ENCODE measurements around the gene FOXA3. TPM values are rescaled to one million over a fixed set of nuclear protein-coding genes. Genes with fewer than 3 reads are reported as not detected.

The FOXA3 gene
- total RNA-seq, 2 experiments from 2014 or later = not detected

DNA sequence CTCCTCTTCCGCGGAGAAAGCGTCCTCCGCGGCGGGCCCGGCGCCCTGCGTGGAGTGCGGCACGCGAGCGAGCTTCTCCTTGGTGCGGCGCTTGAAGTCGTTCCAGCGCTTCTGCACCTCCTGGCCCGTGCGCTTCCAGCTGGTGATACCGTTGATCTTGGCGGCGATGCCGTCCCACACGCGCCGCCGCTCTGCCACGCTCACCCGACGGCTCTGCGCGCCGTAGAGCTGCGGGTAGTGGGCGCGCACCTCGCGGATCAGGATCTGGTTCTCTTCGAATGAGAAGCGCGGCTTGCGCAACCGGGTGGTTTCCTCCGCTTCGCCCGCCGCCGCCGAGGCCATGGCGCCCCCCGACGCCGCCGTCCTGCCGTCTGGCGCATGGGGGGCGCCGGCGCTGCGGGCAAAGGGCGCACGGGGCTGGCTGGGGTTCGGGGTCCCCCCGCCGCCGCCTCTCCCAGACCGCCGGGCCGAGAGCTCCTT lies 37.3 kb downstream of the FOXA3 start:
- Histone ChIP-seq H3K4me1 (ENCODE audit: insufficient read depth, low read length) (peaks cover 26% of the 10 kb centered on the region), H3K36me3 (ENCODE audit: insufficient read depth, low read length) (peaks cover 10% of the 10 kb centered on the region), H3K27me3 (ENCODE audit: control insufficient read depth in 1 of 2, insufficient read depth in 2 of 2, low read length in 2 of 2) (no peaks in the 10 kb centered on the region), H3K27ac (ENCODE audit: low read depth in 1 of 2, low read length in 2 of 2) (no peak overlapping the region), H3K9me3 (ENCODE audit: control insufficient read depth in 1 of 2, insufficient read depth in 1 of 2, low read length in 2 of 2) (no peaks in the 10 kb centered on the region), H3K4me3 (ENCODE audit: low read length) (peak overlapping the region; percentile 64)
- Mint-ChIP-seq H3K36me3 (ENCODE audit: low read depth) (peaks cover 40% of the 10 kb centered on the region), H3K27me3 (no peaks in the 10 kb centered on the region), H3K4me3 (peak overlapping the region; percentile 56), H3K9me3 (no peaks in the 10 kb centered on the region), H3K4me1 (ENCODE audit: low read depth) (peaks cover 28% of the 10 kb centered on the region), H3K27ac (peak overlapping the region; percentile 89)
- CTCF ChIA-PET = interaction anchor here (0.6 kb wide), 1 partner anchor 10 kb away, joined by 3 read pairs; no protein-coding TSS in a partner anchor
- intact Hi-C loops (cut with DNase I, micrococcal nuclease) = loop anchor here in 1 of 2 experiments (1.0 to 10.0 kb wide), 4 partner anchors 12 to 717 kb away; partner anchors contain the start of genes CCDC61, FOXA3 and SYMPK
- TF ChIP-seq, protein P1, sequence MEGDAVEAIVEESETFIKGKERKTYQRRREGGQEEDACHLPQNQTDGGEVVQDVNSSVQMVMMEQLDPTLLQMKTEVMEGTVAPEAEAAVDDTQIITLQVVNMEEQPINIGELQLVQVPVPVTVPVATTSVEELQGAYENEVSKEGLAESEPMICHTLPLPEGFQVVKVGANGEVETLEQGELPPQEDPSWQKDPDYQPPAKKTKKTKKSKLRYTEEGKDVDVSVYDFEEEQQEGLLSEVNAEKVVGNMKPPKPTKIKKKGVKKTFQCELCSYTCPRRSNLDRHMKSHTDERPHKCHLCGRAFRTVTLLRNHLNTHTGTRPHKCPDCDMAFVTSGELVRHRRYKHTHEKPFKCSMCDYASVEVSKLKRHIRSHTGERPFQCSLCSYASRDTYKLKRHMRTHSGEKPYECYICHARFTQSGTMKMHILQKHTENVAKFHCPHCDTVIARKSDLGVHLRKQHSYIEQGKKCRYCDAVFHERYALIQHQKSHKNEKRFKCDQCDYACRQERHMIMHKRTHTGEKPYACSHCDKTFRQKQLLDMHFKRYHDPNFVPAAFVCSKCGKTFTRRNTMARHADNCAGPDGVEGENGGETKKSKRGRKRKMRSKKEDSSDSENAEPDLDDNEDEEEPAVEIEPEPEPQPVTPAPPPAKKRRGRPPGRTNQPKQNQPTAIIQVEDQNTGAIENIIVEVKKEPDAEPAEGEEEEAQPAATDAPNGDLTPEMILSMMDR (IDR thresholded peaks at IDR 0.05) = no peak
- DNase-seq (peak in 5 of 14 experiments; percentile 16 to 75 (median 29)), ATAC-seq (ENCODE audit: poor library complexity) (no peak)
- POLR2A ChIA-PET = interaction anchor here (2.1 to 3.6 kb wide), 2 partner anchors 16 to 38 kb away, joined by 21 to 44 read pairs; partner anchors contain the start of genes FOXA3, IRF2BP1 and SYMPK

DNA sequence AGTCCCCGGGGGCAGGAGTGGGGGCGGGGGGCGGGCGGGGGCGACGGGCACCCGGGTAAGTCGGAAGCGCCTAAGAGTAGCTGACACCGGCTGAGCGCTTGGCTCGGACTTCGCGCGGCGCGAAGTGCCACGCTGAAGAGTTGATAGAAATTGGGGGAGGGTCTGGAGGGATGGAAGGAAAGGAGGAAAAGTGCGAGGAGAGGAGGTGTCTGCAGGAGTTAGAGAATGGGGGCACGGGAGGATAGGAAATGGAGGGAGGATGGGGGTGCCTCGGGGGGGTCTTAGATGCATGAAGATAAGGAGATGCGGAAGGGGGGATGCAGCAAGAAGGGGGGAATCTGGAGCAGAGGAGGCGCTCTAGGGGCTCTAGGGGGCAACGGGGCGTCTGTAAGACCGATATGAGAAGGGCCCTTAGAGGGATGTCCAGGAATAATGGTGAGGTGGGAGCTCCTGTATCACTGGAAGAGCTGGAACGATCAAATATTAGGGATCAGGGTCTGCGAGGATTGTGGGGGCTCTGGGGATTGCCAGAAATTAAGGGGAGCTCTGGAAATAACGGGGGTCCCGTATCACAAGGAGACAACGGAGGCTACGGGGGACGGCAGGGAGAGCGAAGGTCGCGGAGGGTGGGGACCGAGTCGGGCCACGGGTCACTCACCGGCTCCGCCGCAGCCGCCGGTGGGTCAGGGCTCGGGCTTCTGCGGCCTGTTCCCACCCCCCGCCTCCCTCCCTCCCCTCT lies 38.0 kb downstream of the FOXA3 start, which contains the start of gene MYPOP:
TSS of gene MYPOP (minus strand) at position 702 of the 739 bp plus-strand sequence. CDS start 840 bp downstream, outside the sequence.
- CTCF ChIA-PET = interaction anchor here (0.6 to 2.3 kb wide), 6 partner anchors 11 to 171 kb away, joined by 3 to 14 read pairs (median 6); partner anchors contain the start of genes FBXO46, IRF2BP1 and SYMPK
- peaks cover 37% of the 10 kb centered on the region for H3K36me3 Mint-ChIP-seq (ENCODE audit: low read depth)
- Histone ChIP-seq H3K9me3 (ENCODE audit: control insufficient read depth in 1 of 2, insufficient read depth in 1 of 2, low read length in 2 of 2) (no peaks in the 10 kb centered on the region), H3K36me3 (ENCODE audit: insufficient read depth, low read length) (peaks cover 10% of the 10 kb centered on the region), H3K4me1 (ENCODE audit: insufficient read depth, low read length) (peaks cover 26% of the 10 kb centered on the region), H3K27ac (ENCODE audit: low read depth in 1 of 2, low read length in 2 of 2) (peak within 1 kb of the TSS; percentile 68 to 85), H3K4me3 (ENCODE audit: low read length) (peak within 1 kb of the TSS; percentile 64), H3K27me3 (ENCODE audit: control insufficient read depth in 1 of 2, insufficient read depth in 2 of 2, low read length in 2 of 2) (no peaks in the 10 kb centered on the region)
- no peaks in the 10 kb centered on the region for H3K27me3 Mint-ChIP-seq
- DNase-seq = peak in 3 of 14 experiments; percentile 5 to 30 (median 8)
- H3K4me3 Mint-ChIP-seq = peak within 1 kb of the TSS; percentile 98
- peaks cover 28% of the 10 kb centered on the region for H3K4me1 Mint-ChIP-seq (ENCODE audit: low read depth)
- POLR2A ChIA-PET = interaction anchor here (0.6 to 3.6 kb wide), 17 partner anchors 10 to 900 kb away, joined by 3 to 44 read pairs (median 4); partner anchors contain the start of genes CALM3, CCDC61, FBXO46 and FOXA3
- intact Hi-C loops (cut with DNase I, micrococcal nuclease) = loop anchor here (1.0 to 10.0 kb wide), 6 partner anchors 13 to 723 kb away; partner anchors contain the start of genes IRF2BP1 (in 2 of the 2), BLOC1S3 (in 1 of the 2), CCDC61 (in 1 of the 2) and FOXA3 (in 1 of the 2)
- no peaks in the 10 kb centered on the region for H3K9me3 Mint-ChIP-seq
- peak within 1 kb of the TSS; percentile 89 for H3K27ac Mint-ChIP-seq
- ATAC-seq (ENCODE audit: poor library complexity) = no peak
- TF ChIP-seq, protein P1 (IDR thresholded peaks at IDR 0.05) = no peak
